ENCODE data around the gene ADGRF3.

GRCh38 chr2:26268213-26268612 lies 78.4 kb downstream of the ADGRF3 start:
- TF ChIP-seq POLR2A (IDR thresholded peaks at IDR 0.05) (no peak), CTCF (IDR thresholded peaks at IDR 0.05) (no peak)
